GM21723 (cell line): Measurements from ENCODE around the gene INPP5B.

Experiments
- ATAC-seq: cut with Tn5 transposase; IDR thresholded peaks from one replicate; pipeline ENCODE4 v1.9.1; 2021; ENCODE audit warnings: mild to moderate bottlenecking, moderate library complexity; ENCODE audit not compliant: unreplicated experiment

The INPP5B gene

GRCh38 chr1:37845049-37845646, 101.7 kb downstream of the INPP5B start:
- no peak for ATAC-seq

DNA sequence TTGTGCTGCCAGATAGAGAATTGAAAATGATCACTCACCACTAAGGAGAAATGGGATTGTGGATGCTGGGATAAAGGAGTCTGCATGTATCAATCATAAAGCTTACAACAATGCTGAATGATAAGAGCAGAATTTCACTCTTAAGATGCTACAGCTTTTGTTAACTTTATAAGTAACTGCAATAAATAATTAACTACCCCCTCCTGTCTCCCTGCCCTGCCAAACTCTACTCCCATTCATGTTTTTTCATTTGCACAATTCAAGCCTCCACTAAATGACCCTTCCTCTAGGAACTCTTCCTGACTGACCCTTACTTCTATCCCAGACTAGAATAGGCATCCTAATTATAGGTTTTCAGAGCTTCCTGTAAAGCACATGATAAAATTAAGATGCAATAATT, 102.3 kb downstream of the INPP5B start:
- ATAC-seq = no peak

DNA sequence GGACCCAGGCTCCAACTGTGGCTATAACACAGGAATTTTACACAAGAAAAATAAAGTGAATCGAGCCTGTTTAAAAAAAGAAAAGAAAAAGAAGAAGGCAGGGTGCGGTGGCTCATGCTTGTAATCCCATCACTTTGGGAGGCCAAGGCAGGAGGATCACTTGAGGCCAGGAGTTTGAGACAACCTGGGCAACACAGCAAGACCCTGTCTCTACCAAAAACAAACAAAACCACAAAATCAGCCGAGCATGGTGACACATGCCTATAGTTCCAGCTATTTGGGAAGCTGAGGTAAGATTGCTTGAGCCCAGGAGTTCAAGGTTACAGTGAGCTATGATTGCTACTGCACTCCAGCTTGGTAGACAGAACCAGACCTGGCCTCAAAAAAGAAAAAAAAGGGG, 105.2 kb downstream of the INPP5B start:
- ATAC-seq = no peak

GRCh38 chr1:37840711-37841110, 106.1 kb downstream of the INPP5B start:
- ATAC-seq = no peak

- ATAC-seq = no peak
Measured at GRCh38 chr1:37839676-37840075, 107.2 kb downstream of the INPP5B start.

DNA sequence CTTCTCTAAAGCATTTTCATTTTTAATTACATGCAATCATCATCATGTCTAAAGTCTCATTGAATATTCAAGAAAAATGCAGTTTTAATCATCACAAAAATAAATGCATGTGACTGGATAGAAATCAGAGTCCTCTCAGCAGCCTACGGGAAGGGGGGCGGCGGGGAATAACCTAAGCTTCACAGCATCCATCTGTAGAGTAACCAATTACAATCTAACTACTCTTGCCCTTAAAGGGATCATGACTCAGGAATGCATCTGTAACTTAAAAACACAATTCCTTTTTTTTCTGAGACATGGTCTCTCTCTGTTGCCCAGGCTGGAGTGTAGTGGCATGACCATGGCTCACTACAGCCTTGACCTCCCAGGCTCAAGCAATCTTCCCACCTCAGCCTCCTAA, 110.1 kb downstream of the INPP5B start:
- ATAC-seq = no peak

- no peak for ATAC-seq
Measured at GRCh38 chr1:37831809-37832208, 115.0 kb downstream of the INPP5B start.

GRCh38 chr1:37831109-37831508, 115.7 kb downstream of the INPP5B start:
- no peak for ATAC-seq

DNA sequence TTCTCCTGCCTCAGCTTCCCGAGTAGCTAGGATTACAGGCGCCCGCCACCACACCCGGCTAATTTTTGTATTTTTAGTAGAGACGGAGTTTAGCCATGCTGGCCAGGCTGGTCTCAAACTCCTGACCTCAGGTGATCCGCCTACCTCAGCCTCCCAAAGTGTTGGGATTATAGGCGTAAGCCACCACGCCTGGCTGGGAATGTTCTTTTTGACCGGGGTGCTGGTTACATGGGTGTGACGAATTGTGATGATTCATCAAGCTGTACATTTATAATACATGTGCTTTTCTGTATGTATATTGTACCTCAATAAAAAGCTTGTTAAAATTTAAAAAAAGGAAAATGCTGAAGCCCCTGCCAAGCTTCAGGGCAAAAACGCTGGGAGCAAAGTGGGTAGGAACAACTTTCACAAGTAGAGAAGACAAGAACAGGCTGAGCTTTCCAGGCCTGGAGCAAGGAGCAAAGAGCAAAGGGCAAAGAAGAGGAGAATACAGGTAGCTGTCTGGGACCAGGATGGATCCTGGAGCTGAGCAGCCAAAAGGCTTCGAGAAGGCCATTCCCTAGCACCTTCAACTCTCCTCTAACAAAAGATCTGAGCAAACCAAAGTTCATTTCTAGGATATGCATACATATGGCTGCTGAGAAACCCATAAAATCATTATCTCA, 118.3 kb downstream of the INPP5B start:
- ATAC-seq = no peak

GRCh38 chr1:37825506-37825905, 121.3 kb downstream of the INPP5B start:
- no peak for ATAC-seq

DNA sequence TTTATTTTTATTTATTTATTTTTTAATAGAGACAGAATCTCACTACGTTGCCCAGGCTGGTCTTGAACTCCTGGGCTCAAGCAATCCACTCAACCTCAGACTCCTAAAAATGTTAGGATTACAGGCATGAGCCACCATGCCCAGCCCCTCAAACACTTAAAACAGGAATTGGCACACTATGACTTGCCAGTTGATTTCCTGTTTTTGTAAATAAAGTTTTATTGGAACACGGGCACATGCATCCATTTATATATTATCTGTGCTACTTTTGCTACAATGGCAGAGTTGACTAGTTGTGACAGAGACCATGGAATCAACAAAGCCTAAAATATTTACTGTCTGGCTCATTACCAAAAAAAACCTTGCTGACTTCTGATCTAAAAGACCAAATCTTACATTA, 122.9 kb downstream of the INPP5B start:
- ATAC-seq = no peak

DNA sequence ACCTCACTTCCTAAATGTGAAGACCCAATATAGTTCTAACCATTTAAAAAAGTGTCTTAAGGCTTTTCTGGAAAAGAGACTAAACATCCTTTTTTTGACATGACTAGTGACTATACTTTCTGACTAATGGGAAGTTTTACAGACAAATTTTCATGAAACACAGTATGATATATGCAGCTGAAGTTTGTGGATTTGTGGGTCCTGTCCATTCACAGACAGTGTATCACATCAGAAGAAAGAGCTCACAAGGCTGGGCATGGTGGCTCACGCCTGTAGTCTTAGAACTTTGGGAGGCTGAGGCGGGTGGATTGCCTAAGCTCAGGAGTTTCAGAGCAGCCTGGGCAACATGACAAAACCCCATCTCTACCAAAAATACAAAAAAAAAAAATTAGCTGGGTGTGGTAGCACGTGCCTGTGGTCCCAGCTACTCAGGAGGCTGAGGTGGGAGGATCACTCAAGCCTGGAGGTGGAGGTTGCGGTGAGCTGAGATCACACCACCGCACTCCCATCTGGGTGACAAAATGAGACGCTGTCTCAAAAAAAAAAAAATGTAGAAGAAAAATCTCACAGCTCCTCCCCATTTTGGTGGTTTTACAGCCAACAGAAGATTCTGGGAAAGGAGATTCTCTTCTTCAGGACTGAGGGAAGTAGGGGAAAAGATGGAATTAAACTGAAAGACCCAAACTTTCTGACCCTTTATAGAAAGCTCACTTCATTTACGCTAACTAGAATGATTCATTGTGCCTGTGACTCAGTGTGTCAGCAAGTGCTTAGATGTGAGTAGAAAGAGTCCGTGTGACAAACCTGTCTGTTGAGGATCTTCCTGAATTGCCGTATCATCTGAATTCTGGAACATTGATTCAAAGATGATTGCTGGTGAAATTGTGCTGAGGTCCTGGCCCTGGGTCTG, 123.7 kb downstream of the INPP5B start:
- ATAC-seq = no peak

DNA sequence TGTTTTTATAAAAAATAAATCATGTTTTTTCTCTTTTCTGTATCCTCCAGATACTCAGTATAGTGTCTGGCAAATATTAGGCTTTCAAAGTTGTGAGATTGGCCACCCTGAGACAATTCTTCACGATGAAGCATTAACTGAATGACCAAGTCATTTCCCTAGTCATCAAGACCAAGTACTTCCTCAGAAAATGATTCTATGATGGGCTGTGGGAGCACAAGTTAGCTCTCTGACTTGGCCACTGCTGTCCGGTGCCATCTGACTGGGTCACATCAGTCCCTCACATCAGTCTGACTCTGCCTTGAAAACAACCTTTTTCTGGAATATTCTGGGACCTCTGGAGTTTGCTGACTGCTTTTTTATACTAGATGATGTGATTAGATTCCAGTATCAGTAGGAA, 125.4 kb downstream of the INPP5B start:
- no peak for ATAC-seq

- no peak for ATAC-seq
Measured at GRCh38 chr1:37817481-37817880, 129.4 kb downstream of the INPP5B start.

DNA sequence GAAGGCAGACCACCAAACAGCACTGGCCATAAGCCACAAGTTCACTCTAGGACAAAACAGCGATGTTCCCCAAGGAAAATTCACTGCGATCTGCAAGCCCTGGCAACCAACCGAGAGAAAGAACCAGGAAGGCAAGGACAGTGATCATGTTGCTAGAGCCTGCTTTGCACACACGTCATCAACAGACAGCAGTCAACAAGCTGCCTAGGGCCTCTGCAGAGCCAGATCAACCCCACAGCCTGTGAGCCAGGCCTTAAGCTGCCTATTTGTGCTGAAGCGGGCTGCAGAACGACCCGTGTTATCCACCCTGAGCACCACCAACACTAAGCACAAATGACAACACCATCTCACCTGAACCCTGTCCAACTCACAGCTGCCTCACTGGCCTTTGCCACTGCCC, 132.6 kb downstream of the INPP5B start:
- no peak for ATAC-seq

- ATAC-seq = no peak
Measured at GRCh38 chr1:37813529-37814145, 133.2 kb downstream of the INPP5B start.

GRCh38 chr1:37811027-37811655, 135.7 kb downstream of the INPP5B start:
- ATAC-seq = no peak
